DMS153 (cell line): Measurements from ENCODE around the gene ZNF823.
"Not testable (repeated sequence)": the region's sequence is repeated elsewhere in the genome, so short reads cannot be mapped to it uniquely, and the experiment has no call there.

Source experiments
- DNase-seq: peaks from one replicate; lab custom pipeline; 2025; lab: John Stamatoyannopoulos, UW

Gene ZNF823

GRCh38 chr19:11738746-11739620, at the start of gene ZNF823:
ZNF823 (minus strand) TSS chr19:11738946; CDS start chr19:11738819, 127 bp downstream.
- DNase-seq: peak; percentile 98

DNA sequence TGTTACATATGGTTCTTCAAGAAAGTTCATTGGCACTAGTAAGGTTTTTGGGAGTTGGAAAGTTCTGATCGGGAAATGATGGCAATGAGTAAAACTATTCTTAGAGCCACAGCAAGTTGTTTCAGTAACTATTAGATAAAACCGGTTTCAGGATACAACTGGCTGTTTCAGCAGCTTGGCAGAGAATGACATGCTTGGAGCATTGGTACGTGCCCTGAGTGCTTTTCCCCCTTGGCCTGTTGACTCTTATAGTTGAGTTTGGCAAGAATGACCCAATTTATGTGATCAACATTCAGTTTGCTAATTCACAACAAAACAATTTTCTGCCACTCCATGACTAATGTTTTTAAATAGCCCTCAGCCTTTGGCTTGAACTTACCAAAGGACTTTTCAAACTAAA, 48.8 kb upstream of the ZNF823 start:
- DNase-seq: no peak

DNA sequence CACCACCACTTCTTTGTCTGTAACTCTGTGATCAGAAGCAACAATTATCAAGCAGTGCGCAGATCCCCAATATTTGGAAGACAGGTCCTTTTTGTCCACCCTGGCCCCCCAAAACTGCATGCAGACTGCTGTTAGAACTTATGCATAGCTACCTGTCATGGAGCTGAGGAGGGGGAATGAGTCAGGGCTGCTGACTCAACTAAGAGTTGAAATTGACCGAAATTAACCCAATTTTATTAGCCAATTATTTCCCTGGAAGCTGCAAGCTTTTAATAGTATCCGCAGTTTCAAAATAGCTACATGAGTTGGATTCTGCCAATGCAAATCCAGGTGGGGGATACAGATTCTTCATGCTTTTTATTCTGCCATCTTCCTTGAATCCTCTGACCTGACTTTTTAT, 45.6 kb upstream of the ZNF823 start:
- DNase-seq: no peak

DNA sequence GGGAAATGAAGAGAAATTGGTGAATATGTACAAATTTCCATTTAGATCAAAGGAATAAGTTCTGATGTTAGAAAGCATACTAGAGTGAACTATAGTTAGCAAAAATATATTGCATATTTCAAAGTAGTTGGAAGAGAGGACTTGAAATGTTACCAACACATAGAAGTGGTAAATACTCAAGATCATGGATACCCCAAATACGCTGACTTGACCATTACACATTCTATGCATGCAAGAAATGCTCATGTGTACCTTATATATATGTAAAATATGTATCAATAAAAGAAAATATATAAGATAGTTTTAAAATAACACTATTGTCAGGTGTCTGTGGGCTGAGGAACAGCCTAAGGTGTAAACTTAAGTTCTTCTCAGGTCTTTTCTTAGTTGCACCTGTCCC, 45.0 kb upstream of the ZNF823 start:
- no peak for DNase-seq

DNA sequence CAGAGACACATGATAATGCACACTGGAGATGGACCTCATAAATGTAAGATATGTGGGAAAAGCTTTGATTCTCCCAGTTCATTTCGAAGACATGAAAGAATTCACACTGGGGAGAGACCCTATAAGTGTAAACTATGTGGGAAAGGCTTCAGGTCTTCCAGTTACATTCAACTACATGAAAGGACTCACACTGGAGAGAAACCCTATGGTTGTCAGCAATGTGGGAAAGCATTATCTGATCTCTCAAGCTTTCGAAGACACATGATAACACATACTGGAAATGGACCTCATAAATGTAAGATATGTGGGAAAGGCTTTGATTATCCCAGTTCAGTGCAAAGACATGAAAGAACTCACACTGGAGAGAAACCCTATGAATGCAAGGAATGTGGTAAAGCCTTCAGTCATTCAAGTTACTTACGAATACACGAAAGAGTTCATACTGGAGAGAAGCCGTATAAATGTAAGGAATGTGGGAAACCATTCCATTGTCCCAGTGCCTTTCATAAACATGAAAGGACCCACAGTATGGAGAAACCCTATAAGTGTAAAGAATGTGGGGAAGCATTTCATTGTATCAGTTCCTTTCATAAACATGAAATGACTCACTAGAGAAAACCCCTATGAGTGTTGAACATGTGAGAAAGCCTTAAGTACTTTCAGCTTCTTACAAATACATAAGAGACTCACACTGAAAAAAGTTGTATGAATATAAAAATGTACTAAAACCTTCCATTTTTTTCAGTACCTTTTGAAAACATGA, 42.7 kb upstream of the ZNF823 start:
- DNase-seq: no peak

DNA sequence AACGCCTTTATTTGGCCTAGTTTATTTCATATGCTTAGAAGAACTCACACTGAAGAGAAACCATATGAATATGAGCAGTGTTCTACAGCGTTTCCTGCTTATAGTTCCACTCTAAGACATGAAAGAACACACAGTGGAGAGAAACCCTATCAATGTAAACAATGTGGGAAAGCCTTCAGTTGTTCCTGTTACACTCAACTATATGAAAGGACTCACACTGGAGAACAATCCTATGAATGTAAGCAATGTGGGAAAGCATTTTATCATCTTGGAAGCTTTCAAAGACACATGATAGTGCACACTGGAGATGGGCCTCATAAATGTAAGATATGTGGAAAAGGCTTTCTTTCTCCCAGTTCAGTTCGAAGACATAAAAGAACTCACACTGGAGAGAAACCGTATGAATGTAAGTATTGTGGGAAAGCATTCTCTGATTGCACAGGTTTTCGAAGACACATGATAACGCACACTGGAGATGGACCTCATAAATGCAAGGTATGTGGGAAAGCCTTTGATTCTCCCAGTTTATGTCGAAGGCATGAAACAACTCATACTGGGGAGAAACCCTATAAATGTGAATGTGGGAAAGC, 41.8 kb upstream of the ZNF823 start:
- no peak for DNase-seq

GRCh38 chr19:11776669-11777068, 37.9 kb upstream of the ZNF823 start:
- not testable (repeated sequence) for DNase-seq

- DNase-seq: not testable (repeated sequence)
Observed at GRCh38 chr19:11771520-11771919, 32.8 kb upstream of the ZNF823 start.

DNA sequence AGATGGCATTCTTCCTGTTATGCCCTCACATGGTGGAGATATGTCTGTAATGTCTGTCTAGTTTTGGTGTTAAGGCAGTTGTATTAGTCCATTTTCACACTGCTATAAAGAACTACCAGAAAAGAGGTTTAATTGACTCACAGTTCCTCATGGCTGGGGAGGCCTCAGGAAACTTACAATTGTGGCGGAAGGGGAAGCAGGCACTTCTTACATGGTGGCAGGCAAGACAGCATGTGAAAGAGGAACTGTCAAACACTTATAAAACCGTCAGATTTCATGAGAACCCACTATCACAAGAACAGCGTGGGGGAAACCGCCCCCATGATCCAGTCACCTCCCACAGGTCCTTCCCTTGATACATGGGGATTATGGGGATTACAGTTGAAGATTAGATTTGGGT, 31.2 kb upstream of the ZNF823 start:
- DNase-seq: no peak

- DNase-seq: no peak
Observed at GRCh38 chr19:11767633-11768133, 28.9 kb upstream of the ZNF823 start.

DNA sequence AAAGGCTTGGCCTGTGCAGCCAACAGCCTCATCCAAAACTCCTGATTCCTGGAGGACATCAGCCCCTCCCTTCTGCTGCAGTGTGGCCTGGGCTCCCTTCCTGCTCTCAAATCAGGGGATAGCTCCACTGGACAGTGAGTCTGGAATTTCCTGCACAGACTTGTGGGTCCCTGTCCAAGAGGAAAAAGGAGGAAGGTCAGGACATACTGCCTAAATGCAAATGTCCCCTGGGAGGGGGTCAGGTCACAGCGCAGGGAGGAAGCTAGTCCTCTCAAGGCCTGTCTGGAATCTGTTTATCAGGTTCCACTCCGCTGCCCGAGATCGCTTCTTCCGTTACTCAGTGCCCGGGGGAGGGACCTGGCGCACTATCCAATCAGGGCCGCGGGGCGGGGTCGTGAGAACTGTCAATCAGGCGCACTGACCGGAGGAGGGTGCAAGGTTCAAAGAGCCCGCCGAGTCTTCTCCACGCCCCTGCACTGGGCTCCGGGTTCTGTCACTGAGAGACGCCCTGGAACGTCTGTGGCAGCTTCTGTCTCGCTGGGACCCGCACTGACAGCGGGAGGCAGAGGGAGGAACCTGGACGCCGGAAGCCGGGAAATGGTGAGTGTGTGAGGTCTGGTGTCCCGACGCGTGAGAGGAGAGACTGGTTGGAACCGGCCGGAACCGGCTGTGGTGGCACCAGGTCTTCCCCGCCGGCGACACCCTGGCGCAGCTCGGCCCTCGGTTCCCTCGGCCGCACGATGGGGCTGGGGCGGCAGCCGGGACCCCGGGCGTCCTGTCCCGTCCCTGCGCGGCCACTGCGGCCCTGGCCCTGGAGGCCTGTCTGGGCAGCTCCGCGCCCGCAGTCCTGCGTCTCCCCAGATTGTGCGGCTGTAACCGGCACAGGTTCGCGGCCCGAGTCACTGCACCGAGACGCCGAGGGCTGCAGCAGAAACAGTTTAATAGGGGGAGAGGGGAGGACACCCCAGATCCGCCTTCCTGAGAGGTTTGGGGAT, 28.1 kb upstream of the ZNF823 start, which contains the start of gene ZNF441:
Gene ZNF441 (plus strand): TSS at position 404 of the 995 bp plus-strand sequence. CDS start 194 bp downstream, at position 598.
- DNase-seq: peak; percentile 90

- DNase-seq: no peak
Observed at GRCh38 chr19:11763611-11764010, 24.9 kb upstream of the ZNF823 start.

- DNase-seq: no peak
Observed at GRCh38 chr19:11763117-11763516, 24.4 kb upstream of the ZNF823 start.

GRCh38 chr19:11759805-11760204, 21.1 kb upstream of the ZNF823 start:
- DNase-seq: no peak

DNA sequence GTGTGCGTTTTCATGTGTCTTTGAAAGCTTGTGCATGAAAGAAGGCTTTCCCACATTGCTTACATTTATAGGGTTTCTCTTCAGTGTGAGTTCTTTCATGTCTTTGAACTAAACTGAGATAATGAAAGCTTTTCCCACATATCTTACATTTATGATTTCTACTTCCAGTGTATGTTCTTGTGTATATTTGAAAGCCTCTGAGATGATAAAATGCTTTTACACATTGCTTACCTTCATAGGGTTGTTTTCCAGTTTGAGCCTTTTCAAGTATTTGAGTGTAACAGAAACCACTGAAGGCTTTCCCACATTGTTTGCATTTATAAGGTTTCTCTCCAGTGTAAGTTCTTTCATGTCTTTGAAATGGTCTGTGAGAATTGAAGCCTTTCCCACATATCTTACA, 18.2 kb upstream of the ZNF823 start:
- DNase-seq: no peak

- no peak for DNase-seq
Observed at GRCh38 chr19:11754663-11755062, 15.9 kb upstream of the ZNF823 start.

GRCh38 chr19:11752244-11752736, 13.5 kb upstream of the ZNF823 start:
- no peak for DNase-seq

DNA sequence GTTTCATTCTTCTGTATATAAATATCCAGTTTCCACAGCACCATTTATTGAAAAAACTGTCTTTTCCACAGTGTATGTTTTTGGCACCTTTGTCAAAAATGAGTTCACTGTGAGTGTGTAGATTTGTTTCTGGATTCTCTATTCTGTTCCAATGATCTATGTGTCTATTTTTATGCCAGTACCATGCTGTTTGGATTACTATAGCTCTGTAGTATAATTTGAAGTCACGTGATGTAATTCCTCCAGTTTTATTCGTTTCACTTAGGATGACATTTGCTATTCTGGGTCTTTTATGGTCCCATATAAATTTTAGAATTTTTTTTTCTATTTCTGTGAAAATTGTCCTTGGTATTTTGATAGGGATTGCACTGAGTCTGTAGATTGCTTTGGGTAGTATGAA, 11.0 kb upstream of the ZNF823 start:
- DNase-seq: no peak

GRCh38 chr19:11747277-11747676, 8.5 kb upstream of the ZNF823 start:
- no peak for DNase-seq

DNA sequence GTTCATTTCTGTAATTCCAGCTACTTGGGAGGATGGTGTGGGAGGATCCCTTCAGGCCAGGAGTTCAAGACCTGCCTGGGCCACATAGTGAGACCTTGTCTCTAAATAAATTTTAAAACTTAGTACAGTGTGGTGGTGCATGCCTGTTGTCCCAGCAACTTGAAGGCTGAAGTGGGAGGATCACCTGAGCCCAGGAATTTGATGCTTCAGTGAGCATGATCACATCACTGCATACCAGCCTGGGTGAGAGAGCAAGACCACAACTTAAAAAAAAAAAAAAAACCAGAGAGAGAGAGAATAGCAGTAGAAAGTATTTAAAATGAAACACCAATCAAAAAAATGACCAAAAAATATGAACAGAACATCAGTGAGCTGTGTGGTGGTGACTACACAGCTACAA, 7.1 kb upstream of the ZNF823 start:
- DNase-seq: no peak
